Urinary bladder (tissue), 4 donors: Measurements from ENCODE around the gene UBE3D. TPM values are rescaled to one million over a fixed set of nuclear protein-coding genes. Genes with fewer than 3 reads are reported as not detected.

Experiments
- DNase-seq: peaks from one replicate; pipeline ENCODE4 v3.0.0-alpha.2; 2015; ENCODE audit errors: extremely low spot score
- H3K27ac ChIP-seq: one replicate; pipeline ENCODE4 v1.5.1; 2013; ENCODE audit warnings: low read depth, mild to moderate bottlenecking, moderate library complexity
- H3K36me3 ChIP-seq: one replicate; pipeline ENCODE4 v1.6.1; 2013; ENCODE audit warnings: mild to moderate bottlenecking, moderate library complexity; ENCODE audit not compliant: insufficient read depth
- H3K4me1 ChIP-seq: one replicate; pipeline ENCODE4 v1.6.1; 2013; ENCODE audit warnings: mild to moderate bottlenecking, moderate library complexity; ENCODE audit not compliant: insufficient read depth
- H3K4me3 ChIP-seq: one replicate; pipeline ENCODE4 v1.5.1; 2013; ENCODE audit warnings: low read depth, low read length
- WGBS: extraction: QIAGEN DNeasy Blood & Tissue Kit; methylation state at CpG from one replicate; pipeline ENCODE4 v1.1.7; 2013; 5-methylcytosine and 5-hydroxymethylcytosine counted together
- polyA plus RNA-seq: library from polyadenylated mRNA; stranded (reverse); fragments of 200-250 nt; gene quantifications from one replicate; pipeline ENCODE4 v1.2.3, GENCODE V29; 2013
- total RNA-seq: library from RNA; depleted of rRNA; stranded (reverse); fragments of >200 nt; gene quantifications from one replicate; pipeline ENCODE4 v1.2.3, GENCODE V29; 2014
- donor health status: healthy with polysubstance abuse.
- donor health status: healthy.

Gene UBE3D
- total and polyA plus RNA-seq, 2 donors, result 4.0 to 17.3 TPM

DNA sequence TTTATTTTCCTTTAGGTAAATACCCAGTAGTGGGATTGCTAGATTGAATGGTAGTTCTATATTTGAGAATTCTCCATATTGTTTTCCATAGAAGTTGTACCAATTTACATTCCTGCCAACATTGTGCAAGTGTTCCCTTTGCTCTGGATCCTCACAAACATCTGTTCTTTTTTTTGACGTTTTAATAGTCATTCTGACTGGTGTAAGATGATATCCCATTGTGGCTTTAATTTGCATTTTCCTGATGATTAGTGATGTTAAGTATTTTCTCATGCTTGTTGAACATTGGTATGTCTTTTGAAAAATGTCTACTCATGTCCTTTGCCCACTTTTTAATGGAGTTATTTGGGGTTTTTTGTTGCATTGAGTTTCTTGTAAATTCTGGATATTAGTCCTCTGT is 85.6 kb downstream of the UBE3D start:
- H3K4me3 ChIP-seq, result no peak overlapping the region
- no peaks in the 10 kb centered on the region for H3K4me1 ChIP-seq
- WGBS, result 55% methylated on average over 1 of the region's 1 CpG
- H3K27ac ChIP-seq, result no peak overlapping the region
- no peaks in the 10 kb centered on the region for H3K36me3 ChIP-seq
- no peak for DNase-seq

DNA sequence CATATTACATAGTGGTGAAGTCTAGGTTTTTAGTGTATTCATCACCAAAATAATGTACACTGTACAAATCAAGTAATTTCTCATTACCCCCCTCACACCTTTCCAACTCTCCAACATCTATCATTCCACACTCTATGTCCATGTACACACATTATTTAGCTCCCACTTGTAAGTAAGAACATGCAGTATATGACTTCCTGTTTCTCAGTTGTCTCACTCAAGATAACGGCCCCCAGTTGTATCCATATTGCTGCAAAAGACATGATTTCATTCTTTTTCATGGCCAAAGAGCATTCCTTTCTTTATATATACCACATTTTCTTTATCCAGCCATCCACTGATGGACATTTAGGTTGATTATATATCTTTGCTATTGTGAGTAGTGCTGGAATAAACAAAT is 86.0 kb downstream of the UBE3D start:
- H3K36me3 ChIP-seq, result no peaks in the 10 kb centered on the region
- 81% methylated on average over 1 of the region's 1 CpG for WGBS
- DNase-seq, result no peak
- H3K4me3 ChIP-seq, result no peak overlapping the region
- no peaks in the 10 kb centered on the region for H3K4me1 ChIP-seq
- no peak overlapping the region for H3K27ac ChIP-seq

DNA sequence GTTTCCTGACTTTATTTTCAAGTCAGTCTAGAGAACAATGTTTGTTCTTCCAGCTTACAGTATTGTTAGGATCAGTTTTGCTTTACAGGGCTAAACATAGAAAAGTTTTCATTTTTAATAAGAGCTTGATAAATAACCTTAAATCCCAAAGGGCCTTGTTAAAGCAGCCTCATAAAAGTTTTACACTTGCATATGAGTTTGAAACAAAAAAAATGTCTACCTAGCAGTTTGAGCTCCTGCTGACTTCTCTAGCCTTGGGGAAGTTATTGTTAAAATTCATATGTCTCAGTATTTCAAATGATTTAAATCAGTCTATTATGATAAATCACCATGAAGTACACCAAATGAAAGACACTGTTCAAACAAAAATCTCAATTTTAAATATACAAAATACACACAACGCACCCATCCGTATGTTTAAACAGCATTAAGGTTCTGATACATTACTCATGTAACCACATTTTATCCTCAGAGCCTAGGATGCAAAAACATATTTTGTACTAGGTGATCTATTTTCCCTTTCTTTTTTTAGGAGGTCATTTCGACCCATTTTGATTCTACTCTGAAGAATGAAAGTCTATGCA is 87.2 kb downstream of the UBE3D start:
- 83% methylated on average over 3 of the region's 3 CpGs for WGBS
- no peaks in the 10 kb centered on the region for H3K36me3 ChIP-seq
- no peaks in the 10 kb centered on the region for H3K4me1 ChIP-seq
- H3K27ac ChIP-seq, result no peak overlapping the region
- DNase-seq, result no peak
- no peak overlapping the region for H3K4me3 ChIP-seq

DNA sequence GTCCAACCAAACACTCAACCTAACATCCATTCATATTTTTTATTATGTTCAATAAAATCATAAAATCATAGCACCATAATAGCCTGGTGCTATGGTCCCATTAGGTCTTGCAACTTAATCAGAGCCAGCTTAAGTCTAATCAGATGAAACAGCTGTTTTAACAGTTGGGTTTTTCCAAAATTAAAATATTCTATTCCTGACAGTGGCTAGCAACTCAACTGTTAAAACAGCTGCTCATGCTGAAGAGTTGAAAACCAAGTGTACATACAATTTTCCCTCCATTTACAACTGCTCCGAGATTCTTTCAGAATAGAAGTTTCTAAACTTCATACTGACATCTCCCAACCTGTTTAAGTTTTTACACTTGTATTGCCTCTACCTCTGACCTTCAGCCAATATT is 89.5 kb downstream of the UBE3D start:
- 91% methylated on average over 1 of the region's 1 CpG for WGBS
- Histone ChIP-seq H3K4me3 (no peak overlapping the region), H3K4me1 (no peaks in the 10 kb centered on the region), H3K27ac (no peak overlapping the region), H3K36me3 (no peaks in the 10 kb centered on the region)
- DNase-seq, result no peak

DNA sequence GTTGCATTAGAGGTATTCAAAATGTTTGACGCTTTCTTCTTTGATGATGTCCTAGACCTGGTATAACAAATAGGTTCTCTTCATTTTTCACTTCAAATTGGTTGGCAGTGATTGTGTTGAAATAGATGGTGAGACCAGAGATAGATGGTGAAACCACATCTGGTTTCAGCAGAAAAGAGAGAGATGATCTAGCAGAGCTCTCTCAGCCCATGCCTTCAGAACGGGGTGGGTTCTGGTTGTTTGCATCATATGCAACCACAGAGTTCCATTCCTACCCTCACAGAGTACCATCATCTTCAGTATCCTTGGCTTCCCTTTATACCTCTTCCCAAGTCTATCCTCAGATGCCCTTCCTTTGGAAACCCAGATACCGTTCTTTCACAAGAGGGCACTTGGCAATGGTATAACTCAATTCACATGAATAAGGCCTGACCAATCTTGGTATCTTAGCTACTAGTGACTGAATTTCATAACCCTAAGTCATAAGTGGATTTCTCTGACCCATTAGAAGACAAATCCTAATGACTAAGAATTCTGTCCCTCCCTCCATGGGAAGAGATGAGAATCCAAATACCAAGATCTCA is 93.7 kb downstream of the UBE3D start:
- no peaks in the 10 kb centered on the region for H3K4me1 ChIP-seq
- WGBS, result 97% methylated on average over 3 of the region's 3 CpGs

DNA sequence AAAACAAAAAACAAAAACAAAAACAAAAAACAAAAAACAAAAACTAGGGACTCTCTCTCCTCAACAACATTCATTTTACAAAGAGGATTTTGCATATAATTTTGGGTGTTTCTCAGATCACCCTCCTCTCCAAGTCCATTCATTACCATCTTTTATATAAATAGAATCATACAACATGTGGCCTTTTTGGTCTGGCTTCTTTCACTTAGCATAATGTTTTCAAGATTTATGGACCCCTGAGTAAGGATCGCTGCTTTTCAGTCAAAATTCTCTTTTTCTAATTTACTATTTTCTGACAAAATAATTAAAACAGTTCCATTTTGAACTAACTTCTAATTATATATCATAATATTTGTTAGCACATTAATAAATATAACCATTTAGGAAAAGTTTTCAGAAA is 94.8 kb downstream of the UBE3D start:
- Histone ChIP-seq H3K36me3 (no peaks in the 10 kb centered on the region), H3K4me3 (no peak overlapping the region), H3K4me1 (no peaks in the 10 kb centered on the region), H3K27ac (no peak overlapping the region)
- 96% methylated on average over 1 of the region's 1 CpG for WGBS
- no peak for DNase-seq

More for the DNA sequence above, 93.7 kb downstream of the UBE3D start:
- DNase-seq, result no peak
- Histone ChIP-seq H3K4me3 (no peak overlapping the region), H3K27ac (no peak overlapping the region), H3K36me3 (no peaks in the 10 kb centered on the region)

DNA sequence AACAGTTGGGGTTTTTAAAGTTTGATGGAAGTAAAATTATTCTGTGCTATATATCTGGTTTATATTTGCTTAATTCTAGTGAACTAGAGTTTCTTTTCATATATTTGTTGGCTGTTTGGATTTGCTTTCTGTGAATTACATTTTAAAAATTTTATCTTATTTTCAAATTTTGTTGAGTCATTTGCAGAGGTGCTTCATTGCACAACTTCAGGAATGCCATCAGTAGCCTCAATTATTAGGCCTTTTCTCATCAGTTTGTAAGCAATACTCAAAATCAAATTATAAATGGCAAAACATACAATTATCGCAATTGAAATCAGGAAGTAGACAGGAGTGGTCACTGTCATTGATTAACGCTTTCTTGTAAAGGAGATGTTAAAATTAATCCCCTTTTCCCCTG is 96.9 kb downstream of the UBE3D start:
- WGBS, result 95% methylated on average over 2 of the region's 2 CpGs
- Histone ChIP-seq H3K36me3 (no peaks in the 10 kb centered on the region), H3K4me3 (no peak overlapping the region), H3K4me1 (no peaks in the 10 kb centered on the region), H3K27ac (no peak overlapping the region)
- DNase-seq, result no peak

DNA sequence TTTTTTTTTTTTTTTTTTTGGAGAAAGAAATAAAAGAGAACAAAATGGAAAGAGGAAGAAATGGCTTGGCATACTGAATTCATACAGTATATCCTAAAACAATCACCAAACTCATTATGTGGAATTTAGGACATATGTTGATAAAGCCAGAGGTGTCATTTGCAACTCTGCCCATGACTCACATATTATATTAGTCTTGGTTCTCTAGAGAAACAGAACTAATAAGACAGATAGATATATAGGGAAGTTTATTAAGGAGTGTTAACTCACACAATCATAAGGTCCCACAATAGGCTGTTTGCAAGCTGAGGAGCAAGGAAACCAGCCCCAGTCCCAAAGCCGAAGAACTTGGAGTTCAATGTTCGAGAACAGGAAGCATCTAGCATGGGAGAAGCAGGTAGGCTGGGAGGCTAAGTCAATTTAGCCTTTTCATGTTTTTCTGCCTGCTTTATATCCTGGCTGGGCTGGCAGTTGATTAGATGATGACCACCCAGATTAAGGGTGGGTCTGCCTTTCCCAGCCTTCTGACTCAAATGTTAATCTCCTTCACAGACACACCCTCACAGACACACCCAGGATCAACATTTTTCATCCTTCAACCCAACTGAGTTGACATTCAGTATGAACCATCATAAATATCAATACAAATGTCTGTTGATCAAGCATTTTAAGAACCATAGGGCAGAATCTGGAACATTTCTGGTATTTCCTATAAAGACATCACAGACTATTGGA is 102.3 kb downstream of the UBE3D start:
- Histone ChIP-seq H3K4me3 (no peak overlapping the region), H3K27ac (no peak overlapping the region), H3K36me3 (no peaks in the 10 kb centered on the region), H3K4me1 (no peaks in the 10 kb centered on the region)
- no peak for DNase-seq
- WGBS, result 98% methylated on average over 2 of the region's 2 CpGs

DNA sequence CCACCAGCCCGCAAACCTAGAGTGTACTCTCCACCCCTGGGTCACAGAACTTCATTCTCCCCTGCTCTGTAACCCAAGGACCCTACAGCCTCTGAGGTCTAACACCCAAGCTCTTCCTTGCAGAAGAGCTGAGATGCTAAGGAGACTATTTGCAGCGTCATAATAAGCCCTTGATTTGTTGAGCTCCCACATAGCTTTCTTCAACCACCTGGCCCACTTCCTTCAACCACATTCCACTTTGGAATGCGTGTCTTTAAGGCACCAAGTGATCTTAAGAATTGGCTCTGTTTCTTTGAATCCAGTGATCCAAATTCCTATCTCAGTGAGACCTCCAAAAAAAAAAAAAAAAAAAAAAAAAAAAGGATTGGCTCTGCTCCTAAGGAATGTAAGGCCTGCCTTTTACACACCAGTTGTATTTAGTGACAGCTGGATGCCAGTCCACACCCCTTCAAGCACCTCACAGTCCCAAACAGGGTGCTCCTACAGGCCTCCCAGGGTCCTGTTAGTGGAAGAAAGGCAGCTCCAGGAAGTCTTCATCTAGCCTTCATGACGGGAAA is 106.2 kb downstream of the UBE3D start:
- H3K36me3 ChIP-seq, result no peaks in the 10 kb centered on the region
- H3K27ac ChIP-seq, result no peak overlapping the region
- H3K4me1 ChIP-seq, result no peaks in the 10 kb centered on the region
- no peak overlapping the region for H3K4me3 ChIP-seq
- WGBS, result 55% methylated on average over 4 of the region's 4 CpGs
- no peak for DNase-seq

DNA sequence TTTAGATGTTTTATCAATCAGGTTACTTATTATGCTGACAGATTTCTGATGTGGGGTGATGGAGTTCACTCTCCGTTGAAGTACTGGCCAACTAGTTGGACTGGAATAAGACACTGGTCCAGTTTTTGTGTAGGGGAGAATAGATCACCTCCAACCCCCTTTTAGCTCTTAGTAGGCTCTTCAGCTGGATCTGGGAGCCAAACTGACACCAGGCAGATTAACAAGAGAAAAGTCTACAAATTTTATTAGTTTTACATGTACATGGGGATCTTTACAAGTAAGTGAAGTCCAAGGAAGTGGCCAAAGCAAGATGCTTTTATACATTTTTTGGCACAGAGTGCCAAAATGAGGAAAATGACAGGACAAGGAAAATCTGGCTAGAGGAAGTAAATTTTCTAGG is 107.1 kb downstream of the UBE3D start:
- no peaks in the 10 kb centered on the region for H3K36me3 ChIP-seq
- H3K4me3 ChIP-seq, result no peak overlapping the region
- WGBS, result 47% methylated on average over 1 of the region's 1 CpG
- no peak for DNase-seq
- H3K27ac ChIP-seq, result no peak overlapping the region
- H3K4me1 ChIP-seq, result no peaks in the 10 kb centered on the region

DNA sequence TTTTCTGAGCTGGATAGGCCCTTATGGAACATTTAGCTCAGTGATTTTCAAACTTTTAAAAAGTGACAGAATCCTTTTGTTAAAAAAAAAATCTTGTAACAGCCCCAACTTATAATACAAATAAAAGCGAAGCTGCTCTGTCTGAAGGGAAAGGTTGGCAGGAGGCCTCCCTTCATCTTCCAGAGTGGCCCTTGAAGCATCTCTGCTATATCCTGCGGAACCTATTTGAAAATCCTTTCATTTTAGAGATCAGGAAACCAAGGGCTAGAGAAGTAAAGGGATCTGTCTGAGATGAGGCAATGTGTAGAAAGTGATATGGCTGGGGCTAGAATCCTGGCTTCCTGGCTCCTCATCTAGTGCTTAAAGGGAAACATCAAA is 107.8 kb downstream of the UBE3D start:
- Histone ChIP-seq H3K36me3 (no peaks in the 10 kb centered on the region), H3K27ac (peak overlapping the region; percentile 61), H3K4me1 (no peaks in the 10 kb centered on the region), H3K4me3 (no peak overlapping the region)
- no peak for DNase-seq
- 26% methylated on average over 2 of the region's 2 CpGs for WGBS

DNA sequence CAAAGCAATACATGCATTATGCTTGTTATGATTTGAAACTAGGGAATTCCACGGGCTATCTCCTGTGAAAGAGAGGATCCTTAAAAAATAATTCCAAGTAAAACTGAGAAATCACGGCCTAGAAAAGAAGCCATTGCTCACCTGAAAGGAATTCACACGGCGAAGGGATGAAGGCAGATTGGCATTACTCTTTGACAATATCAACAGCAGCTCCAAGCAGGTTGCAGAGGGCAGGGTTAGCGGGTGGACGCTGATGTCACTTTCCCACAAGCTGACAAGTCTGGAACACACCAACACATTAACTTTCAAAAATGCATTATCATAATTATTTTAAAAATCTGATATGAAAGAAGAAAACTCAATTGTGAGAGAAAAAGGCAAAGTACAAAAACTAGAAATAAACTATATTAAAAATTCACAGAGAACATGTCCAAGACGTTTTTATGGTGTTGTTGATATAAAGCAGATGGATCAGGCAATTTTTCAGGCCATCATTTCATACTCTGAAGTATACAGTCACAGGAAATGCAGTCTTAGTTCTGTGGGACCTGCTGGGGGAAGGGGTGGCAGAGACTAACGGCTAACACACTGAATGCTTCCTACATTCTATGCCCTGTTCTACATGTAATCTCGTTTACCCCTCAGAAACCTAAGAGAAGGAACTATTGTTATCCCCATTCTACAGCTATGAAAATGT is 108.3 kb downstream of the UBE3D start:
- H3K36me3 ChIP-seq, result no peaks in the 10 kb centered on the region
- no peak overlapping the region for H3K4me3 ChIP-seq
- DNase-seq, result peak; percentile 43
- 29% methylated on average over 9 of the region's 9 CpGs for WGBS
- H3K27ac ChIP-seq, result peak overlapping the region; percentile 62
- no peaks in the 10 kb centered on the region for H3K4me1 ChIP-seq

DNA sequence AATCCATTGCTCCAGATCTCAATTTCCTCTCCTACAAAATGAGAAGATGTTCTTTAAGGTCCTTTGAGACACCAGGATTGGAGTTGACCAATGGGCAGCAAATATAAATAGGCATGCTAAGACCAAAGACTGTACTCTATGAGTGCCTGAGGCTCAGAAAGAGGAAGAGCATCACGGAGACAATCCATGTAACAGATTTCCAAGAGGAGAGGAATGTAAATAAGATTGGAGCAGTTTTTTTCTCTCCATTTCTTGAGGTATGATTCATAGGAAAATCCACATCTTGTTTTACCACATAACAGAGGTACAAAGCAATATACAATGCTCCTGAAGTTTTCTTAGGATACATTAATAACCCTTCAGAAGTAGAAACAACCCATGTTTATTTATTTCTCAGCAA is 109.8 kb downstream of the UBE3D start:
- no peaks in the 10 kb centered on the region for H3K36me3 ChIP-seq
- no peak overlapping the region for H3K27ac ChIP-seq
- H3K4me3 ChIP-seq, result no peak overlapping the region
- H3K4me1 ChIP-seq, result no peaks in the 10 kb centered on the region
- 35% methylated on average over 1 of the region's 1 CpG for WGBS
- DNase-seq, result no peak
